Measurements from ENCODE around the gene POTEJ. TPM values are rescaled to one million over a fixed set of nuclear protein-coding genes. Genes with fewer than 3 reads are reported as not detected.
"Not testable (repeated sequence)": the region's sequence is repeated elsewhere in the genome, so short reads cannot be mapped to it uniquely, and the experiment has no call there.

Gene POTEJ
- total RNA-seq, 4 donors from 2014 or later, result not detected

GRCh38 chr2:130693474-130693873 is 82.2 kb downstream of the POTEJ start:
- H3K27me3 ChIP-seq; DNase-seq; ATAC-seq; intact Hi-C loops (cut with DNase I; ENCODE audit: low total_unique reads); in situ Hi-C loops (cut with MboI; ENCODE audit: low sequenced_read_pairs in 4 of 4); H3K36me3 ChIP-seq; H3K4me1 ChIP-seq; H3K27ac ChIP-seq; H3K4me3 ChIP-seq; H3K9me3 ChIP-seq: not testable (repeated sequence)

GRCh38 chr2:130703250-130703649 is 92.0 kb downstream of the POTEJ start:
- in situ Hi-C loops (cut with MboI; ENCODE audit: low sequenced_read_pairs in 4 of 4); H3K4me3 ChIP-seq; H3K27ac ChIP-seq; H3K27me3 ChIP-seq; DNase-seq; ATAC-seq; H3K36me3 ChIP-seq; intact Hi-C loops (cut with DNase I; ENCODE audit: low total_unique reads); H3K9me3 ChIP-seq; H3K4me1 ChIP-seq: not testable (repeated sequence)

Other genes starting within 250 kb of the POTEJ start
- not detected for gene POTEI, start 102.1 kb upstream of the POTEJ start, total RNA-seq
- gene CFC1B, start 90.2 kb upstream of the POTEJ start, total RNA-seq, result not detected
- gene CFC1, start 11.9 kb upstream of the POTEJ start, total RNA-seq, result not detected
- not detected for gene GPR148, start 117.6 kb downstream of the POTEJ start, total RNA-seq
- not detected for gene AMER3, start 144.1 kb downstream of the POTEJ start, total RNA-seq
- gene ARHGEF4, start 225.5 kb downstream of the POTEJ start, total RNA-seq, result 10 to 100 TPM in 1 of 4 donors, 1 to 10 TPM in 3; 1.0 to 14.8 (median 5.1) TPM

Data from gastrocnemius medialis (tissue), 4 donors.